Fibroblast of mammary gland (primary cell): ENCODE measurements around the gene GADD45A.

Experiments
- DNase-seq: peaks from one replicate; pipeline ENCODE4 v3.0.0-alpha.2; 2010; ENCODE audit warnings: low read depth
- H3K4me3 ChIP-seq: 2 replicates; pipeline ENCODE4 v1.5.1; 2011; ENCODE audit warnings: low read depth, mild to moderate bottlenecking, low read length, moderate library complexity; ENCODE audit not compliant: control insufficient read depth
- CTCF ChIP-seq: conservative IDR thresholded peaks from 2 replicates; pipeline ENCODE4 v1.5.1; 2011; ENCODE audit warnings: low read depth, low read length, inconsistent platforms; ENCODE audit not compliant: control insufficient read depth, insufficient read depth

Gene GADD45A

DNA sequence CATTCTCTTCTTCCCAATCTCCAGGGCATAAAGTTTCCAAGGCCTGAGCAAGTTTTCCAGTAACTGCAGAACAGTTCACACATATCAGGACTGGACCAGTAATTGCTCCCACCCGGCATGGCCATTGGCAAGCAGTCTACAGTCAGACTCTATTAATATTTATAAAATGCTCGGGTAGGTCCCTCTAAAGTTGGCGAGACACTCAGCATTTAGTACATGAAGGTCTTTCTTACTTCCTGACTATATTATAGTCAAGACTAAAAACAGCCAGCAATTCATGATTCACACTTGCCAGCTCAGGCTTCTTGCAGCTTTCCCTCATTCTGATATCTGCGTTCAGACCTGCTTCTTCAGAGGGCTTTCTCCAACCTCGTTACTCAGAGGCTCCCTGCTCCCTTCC, 25.4 kb downstream of the GADD45A start:
- TF ChIP-seq CTCF: no peak
- no peak overlapping the region for H3K4me3 ChIP-seq
- DNase-seq: peak; percentile 82

GRCh38 chr1:67711158-67711854, 26.3 kb downstream of the GADD45A start:
- no peak for DNase-seq
- no peak for TF ChIP-seq CTCF
- no peak overlapping the region for H3K4me3 ChIP-seq

DNA sequence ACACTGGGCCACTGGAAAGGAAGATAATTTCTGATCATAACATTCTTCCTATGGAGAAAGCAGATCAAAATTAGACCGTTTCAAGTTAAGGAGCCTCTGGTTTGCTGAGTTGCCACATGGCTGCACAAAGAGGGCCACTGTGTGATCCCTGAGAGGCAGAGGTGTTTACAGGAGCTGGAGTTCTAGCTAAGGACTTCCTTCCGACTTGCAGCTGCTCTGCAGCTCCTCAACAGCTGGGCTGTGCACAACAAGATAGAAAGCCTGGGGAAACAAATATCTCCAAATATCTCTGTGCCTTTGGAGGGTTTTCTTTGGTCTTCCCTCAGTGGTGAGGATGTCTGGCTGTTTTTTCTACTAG, 26.8 kb downstream of the GADD45A start:
- no peak overlapping the region for H3K4me3 ChIP-seq
- TF ChIP-seq CTCF: no peak
- no peak for DNase-seq

DNA sequence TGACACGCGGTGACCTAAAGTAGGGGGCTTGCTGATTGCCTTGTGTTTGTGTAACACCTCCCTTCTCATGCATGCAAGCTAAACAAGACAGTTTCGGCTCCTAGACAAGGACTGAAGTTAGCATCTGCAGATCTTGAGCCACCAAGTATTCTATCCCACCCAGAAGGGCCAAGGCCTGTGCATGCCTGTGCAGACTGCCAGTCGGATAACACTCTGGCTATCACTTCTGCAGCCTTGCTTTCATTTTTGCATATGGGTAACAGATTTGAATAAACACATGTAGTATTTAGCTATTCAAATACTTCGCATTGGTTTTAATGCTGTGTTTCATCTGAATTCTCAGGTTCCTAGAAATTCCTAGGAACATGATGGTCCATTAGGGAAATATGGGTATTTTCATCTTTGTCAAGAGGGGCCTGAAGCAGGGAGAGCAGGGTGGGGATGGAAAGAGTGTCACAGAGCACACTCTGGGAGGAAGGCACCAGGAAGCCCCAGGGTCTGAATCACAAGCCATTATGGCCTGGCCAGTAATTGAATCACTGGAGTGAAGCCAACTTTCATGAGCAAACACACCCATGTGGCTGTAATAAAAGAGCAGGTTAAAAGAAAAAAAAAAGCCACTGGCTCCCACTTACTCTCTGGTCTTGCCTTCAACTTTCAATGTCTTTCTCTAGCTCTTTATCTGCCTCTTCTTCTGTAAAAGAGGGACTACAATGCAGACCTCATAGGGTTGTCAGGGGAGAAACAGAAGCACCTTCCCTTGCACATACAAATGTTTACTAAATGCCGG, 28.3 kb downstream of the GADD45A start:
- no peak overlapping the region for H3K4me3 ChIP-seq
- peak; percentile 93 for DNase-seq

GRCh38 chr1:67715819-67716218, 30.8 kb downstream of the GADD45A start:
- no peak for TF ChIP-seq CTCF
- DNase-seq: no peak
- no peak overlapping the region for H3K4me3 ChIP-seq

More for the DNA sequence above, 28.3 kb downstream of the GADD45A start:
- no peak for TF ChIP-seq CTCF

DNA sequence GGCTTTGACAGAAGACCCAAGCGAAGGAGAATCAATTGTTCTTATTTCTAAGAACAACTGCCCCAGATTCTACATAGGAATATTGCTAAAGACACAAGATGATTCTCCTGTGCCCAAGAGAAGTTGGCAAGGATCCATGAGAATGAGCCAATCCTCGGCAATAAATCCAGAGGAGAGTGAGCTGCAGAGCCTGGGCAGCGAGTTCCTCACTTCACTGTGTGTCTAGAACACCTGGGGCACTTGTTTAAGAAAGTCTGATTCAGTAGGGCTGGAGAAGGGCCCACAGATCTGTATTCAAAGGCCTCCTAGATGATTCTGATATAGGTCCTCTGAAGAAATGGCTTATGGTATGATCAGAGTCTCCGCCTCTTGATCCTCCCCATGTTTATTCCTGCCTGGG, 31.8 kb downstream of the GADD45A start:
- peak; percentile 69 for DNase-seq
- no peak for TF ChIP-seq CTCF
- H3K4me3 ChIP-seq: no peak overlapping the region

GRCh38 chr1:67717876-67718275, 32.9 kb downstream of the GADD45A start:
- no peak overlapping the region for H3K4me3 ChIP-seq
- no peak for TF ChIP-seq CTCF
- peak; percentile 78 for DNase-seq
